Keratinocyte (primary cell): ENCODE measurements around the gene FREM3.

Experiments
- CTCF ChIP-seq, 3 experiments: IDR thresholded peaks in 1 of 3; conservative IDR thresholded peaks in 1 of 3; optimal IDR thresholded peaks in 1 of 3; 2 replicates in 2 of 3; 3 replicates in 1 of 3; pipeline versions ENCODE3 to v1.5.1; 2011; ENCODE audit warnings: low read length in 3 of 3, mild to moderate bottlenecking in 3 of 3, moderate library complexity in 2 of 3, control low read depth in 1 of 3, inconsistent platforms in 1 of 3; ENCODE audit not compliant: insufficient read depth in 2 of 3; ENCODE audit errors: extremely low read depth in 1 of 3
- EZH2 ChIP-seq: IDR thresholded peaks from one replicate; pipeline ENCODE4 v1.6.1; 2012; ENCODE audit warnings: inconsistent platforms, mild to moderate bottlenecking, low read length, moderate library complexity

GRCh38 chr4:143598816-143599215, 101.7 kb downstream of the FREM3 start:
- TF ChIP-seq EZH2 (no peak), CTCF (optimal IDR thresholded peaks at IDR 0.05 in 1 of 3, IDR thresholded peaks at IDR 0.05 in 1 of 3, conservative IDR thresholded peaks at IDR 0.05 in 1 of 3; ENCODE audit: extremely low read depth in 1 of 3, insufficient read depth in 2 of 3, low read length in 3 of 3) (no peak)
